GM12878 (cell line): ENCODE measurements around the gene TOMM20. TPM values are rescaled to one million over a fixed set of nuclear protein-coding genes. Genes with fewer than 3 reads are reported as not detected.

Experiments
- ATAC-seq: fragments of 200-7000 bp; cut with Tn5 transposase; 3 replicates; pipeline ENCODE4 v1.9.1; 2020; ENCODE audit warnings: mild to moderate bottlenecking, moderate library complexity
- BruUV-seq: library from RNA; stranded (reverse); fragments of 400-500 nt; replicated peaks from 2 replicates; lab custom pipeline; 2021; lab: Mats Ljungman, UMichigan
- CTCF ChIA-PET: fragments of 300-600 bp; sonication (Branson Sonifier 250); formaldehyde crosslinking; extraction: SDS; loops from one replicate; lab custom pipeline; 2021; ENCODE audit warnings: inconsistent platforms; lab: Yijun Ruan, JAX
- POLR2A ChIA-PET: fragments of 350-600 bp; formaldehyde crosslinking; extraction: SDS; loops from one replicate; lab custom pipeline; 2021; ENCODE audit warnings: inconsistent platforms; lab: Charles Lee
- RAD21 ChIA-PET: fragments of 300-600 bp; sonication (Branson Sonifier 250); formaldehyde crosslinking; loops from one replicate; lab custom pipeline; 2023; ENCODE audit warnings: antibody characterized with exemption; ENCODE audit not compliant: unreplicated experiment; lab: Charles Lee
- SMC1A ChIA-PET: fragments of 300-600 bp; sonication (Branson Sonifier 250); formaldehyde crosslinking; loops from one replicate; lab custom pipeline; 2023; ENCODE audit not compliant: unreplicated experiment, uncharacterized antibody; lab: Charles Lee
- DNase-seq: peaks from one replicate; pipeline ENCODE4 v3.0.0-alpha.2; 2011; ENCODE audit warnings: low read depth, low spot score
- FAIRE-seq: peaks from 3 replicates; lab custom pipeline; 2011; peaks lifted over from hg19 to GRCh38; lab: Jason Lieb, UNC
- H2AFZ ChIP-seq: 2 replicates; pipeline ENCODE4 v1.6.0; 2011; ENCODE audit warnings: low read depth, low read length, control low read depth; ENCODE audit not compliant: control insufficient read depth
- H3K27ac ChIP-seq: 2 replicates; pipeline ENCODE4 v1.5.1; 2011; ENCODE audit warnings: control low read depth; ENCODE audit not compliant: control insufficient read depth, insufficient read depth
- H3K27me3 ChIP-seq, 2 experiments: replicated peaks in 1 of 2; 2 replicates each; pipeline versions ENCODE4 v1.6.0 to v1.6.1; 2011; ENCODE audit warnings: low read length in 1 of 2; ENCODE audit not compliant: control insufficient read depth in 2 of 2, insufficient read depth in 2 of 2
- H3K36me3 ChIP-seq, 2 experiments: 2 replicates each; pipeline ENCODE4 v1.5.1; 2011; ENCODE audit warnings: low read length in 1 of 2; ENCODE audit not compliant: control insufficient read depth in 2 of 2, insufficient read depth in 2 of 2
- H3K4me1 ChIP-seq: 2 replicates; pipeline ENCODE4 v1.6.1; 2011; ENCODE audit warnings: mild to moderate bottlenecking, low read length, moderate library complexity, mixed read lengths; ENCODE audit not compliant: control insufficient read depth, insufficient read depth
- H3K4me2 ChIP-seq: 2 replicates; pipeline ENCODE4 v1.6.0; 2011; ENCODE audit warnings: control low read depth; ENCODE audit not compliant: control insufficient read depth, insufficient read depth
- H3K4me3 ChIP-seq: fragments of 200-600 bp; sonication (generic); 2 replicates; pipeline ENCODE4 v1.5.1; 2016
- H3K79me2 ChIP-seq: 2 replicates; pipeline ENCODE4 v1.6.0; 2011; ENCODE audit warnings: low read length; ENCODE audit not compliant: control insufficient read depth, insufficient read depth
- H3K9ac ChIP-seq: 2 replicates; pipeline ENCODE4 v1.8.0; 2011; ENCODE audit warnings: low read length, control low read depth, mixed read lengths; ENCODE audit not compliant: control insufficient read depth, insufficient read depth
- H3K9me3 ChIP-seq: replicated peaks from 3 replicates; pipeline ENCODE4 v1.5.1; 2011; ENCODE audit warnings: mild to moderate bottlenecking, low read length; ENCODE audit not compliant: control insufficient read depth, insufficient read depth
- H4K20me1 ChIP-seq: 2 replicates; pipeline ENCODE4 v1.6.0; 2011; ENCODE audit not compliant: control insufficient read depth, insufficient read depth
- CBX3 ChIP-seq: fragments of 200-600 bp; sonication (generic); IDR thresholded peaks from 2 replicates; pipeline ENCODE4 v1.6.1; 2016; ENCODE audit warnings: low read depth, borderline replicate concordance
- CBX5 ChIP-seq: sonication (generic); IDR thresholded peaks from 2 replicates; pipeline ENCODE4 v1.6.1; 2016; ENCODE audit warnings: low read depth, moderate library complexity, mild to moderate bottlenecking, inconsistent platforms
- CHD2 ChIP-seq: IDR thresholded peaks from 2 replicates; pipeline ENCODE4 v1.6.1; 2011; ENCODE audit warnings: low read depth, low read length, improper control_type of control experiment, borderline replicate concordance
- FOXM1 ChIP-seq: IDR thresholded peaks from 2 replicates; pipeline ENCODE4 v1.6.1; 2012; ENCODE audit warnings: low read depth, mild to moderate bottlenecking, inconsistent platforms, low read length, moderate library complexity
- IRF4 ChIP-seq: IDR thresholded peaks from 2 replicates; pipeline ENCODE4 v1.6.1; 2011; ENCODE audit warnings: low read depth, low read length
- MEF2B ChIP-seq: fragments of 450-650 bp; IDR thresholded peaks from 2 replicates; pipeline ENCODE4 v1.6.1; 2018; ENCODE audit warnings: mild to moderate bottlenecking, moderate library complexity; ENCODE audit not compliant: partially characterized antibody, poor library complexity, severe bottlenecking
- MLLT1 ChIP-seq: fragments of 450-650 bp; IDR thresholded peaks from 2 replicates; pipeline ENCODE4 v1.6.1; 2016; ENCODE audit warnings: mild to moderate bottlenecking
- SUPT20H ChIP-seq: IDR thresholded peaks from 2 replicates; pipeline ENCODE4 v1.6.1; 2011; ENCODE audit warnings: low read depth, mild to moderate bottlenecking, low read length, moderate library complexity, borderline replicate concordance; ENCODE audit not compliant: control insufficient read depth
- ZNF217 ChIP-seq: fragments of 450-650 bp; IDR thresholded peaks from 2 replicates; pipeline ENCODE4 v1.6.1; 2017; ENCODE audit warnings: antibody characterized with exemption, mild to moderate bottlenecking
- ZNF274 ChIP-seq: IDR thresholded peaks from one replicate; pipeline ENCODE4 v1.8.0; 2011; ENCODE audit not compliant: insufficient read length, insufficient read depth
- WGBS: methylation state at CpG from one replicate; pipeline ENCODE4 v1.1.6; 2016; ENCODE audit warnings: low lambda C conversion rate; ENCODE audit not compliant: insufficient replicate concordance, insufficient coverage; ENCODE audit errors: missing lambda C conversion rate; 5-methylcytosine and 5-hydroxymethylcytosine counted together
- in situ Hi-C: fragments of 300-500 bp; cut with MboI; formaldehyde crosslinking; loops from 9 replicates; pipeline ENCODE4 v1.14.3; 2018; ENCODE audit warnings: mixed read lengths
- intact Hi-C: fragments of 100-400 bp; cut with micrococcal nuclease; formaldehyde crosslinking; loops from one replicate; pipeline ENCODE4 v1.14.2; 2022; ENCODE audit not compliant: unreplicated experiment
- polyA plus RNA-seq, 11 experiments: library from polyadenylated mRNA; depleted of rRNA in 4 of 11; unstranded in 6 of 11; stranded (reverse) in 5 of 11; fragments of >200 nt; fragmentation: Nextera tagmentation in 4 of 11; fragmentation: Illumina TruSeq in 1 of 11; extraction: Ambion mirVana in 4 of 11; extraction: Trizol in 1 of 11; gene quantifications; 1 replicate in 1 of 11; 2 replicates in 10 of 11; pipeline versions ENCODE4 v1.2.1 to v1.2.3, GENCODE V29; 2011 to 2016; ENCODE audit warnings: inconsistent platforms in 2 of 11, missing spikeins in 2 of 11, low read depth in 1 of 11
- total RNA-seq, 4 experiments: library from RNA; depleted of rRNA in 3 of 4; stranded (reverse); fragments of >200 nt in 3 of 4; fragmentation: Illumina TruSeq in 1 of 4; extraction: Trizol in 1 of 4; gene quantifications; 2 replicates each; pipeline versions ENCODE4 v1.2.1 to v1.2.3, GENCODE V29; 2013 to 2021
- TF ChIP-seq, protein P1 (sequence below): IDR thresholded peaks from 2 replicates; pipeline ENCODE4 v1.6.1; 2012; ENCODE audit warnings: low read depth, low read length, improper control_type of control experiment

TOMM20 gene
- total and polyA plus RNA-seq, 10 of the 15 experiments (the other 5 are each of a cell fraction or from before 2014, with no cell fraction given), result 39.8 to 138 (median 70.1) TPM

GRCh38 chr1:235090406-235091069 is 38.1 kb downstream of the TOMM20 start:
- ChIA-PET CTCF (interaction anchor here (0.5 to 2.1 kb wide), 7 partner anchors 14 to 1478 kb away, joined by 3 to 7 read pairs (median 5); no protein-coding TSS in a partner anchor), RAD21 (interaction anchor here (1.0 to 1.6 kb wide), 2 partner anchors 79 to 591 kb away, joined by 3 to 9 read pairs; no protein-coding TSS in a partner anchor), SMC1A (interaction anchor here (0.8 to 0.9 kb wide), 2 partner anchors 15 to 590 kb away, joined by 3 to 4 read pairs; no protein-coding TSS in a partner anchor), POLR2A (interaction anchor here (0.5 to 0.7 kb wide), 2 partner anchors 594 to 619 kb away, joined by 3 to 9 read pairs; no protein-coding TSS in a partner anchor)
- TF ChIP-seq MLLT1, result no peak
- TF ChIP-seq CHD2, result no peak
- TF ChIP-seq IRF4, result no peak
- TF ChIP-seq MEF2B, result no peak
- TF ChIP-seq CBX3, result no peak
- TF ChIP-seq SUPT20H, result no peak
- no peak for TF ChIP-seq FOXM1
- no peak for TF ChIP-seq ZNF274
- TF ChIP-seq, protein P1, sequence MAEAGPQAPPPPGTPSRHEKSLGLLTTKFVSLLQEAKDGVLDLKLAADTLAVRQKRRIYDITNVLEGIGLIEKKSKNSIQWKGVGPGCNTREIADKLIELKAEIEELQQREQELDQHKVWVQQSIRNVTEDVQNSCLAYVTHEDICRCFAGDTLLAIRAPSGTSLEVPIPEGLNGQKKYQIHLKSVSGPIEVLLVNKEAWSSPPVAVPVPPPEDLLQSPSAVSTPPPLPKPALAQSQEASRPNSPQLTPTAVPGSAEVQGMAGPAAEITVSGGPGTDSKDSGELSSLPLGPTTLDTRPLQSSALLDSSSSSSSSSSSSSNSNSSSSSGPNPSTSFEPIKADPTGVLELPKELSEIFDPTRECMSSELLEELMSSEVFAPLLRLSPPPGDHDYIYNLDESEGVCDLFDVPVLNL, result no peak
- no peak for TF ChIP-seq CBX5
- TF ChIP-seq ZNF217, result no peak
- no peak overlapping the region for H3K27ac ChIP-seq
- no peaks in the 10 kb centered on the region for H3K9me3 ChIP-seq
- H3K4me3 ChIP-seq, result no peak overlapping the region
- H3K36me3 ChIP-seq, result no peaks in the 10 kb centered on the region
- no peak overlapping the region for H3K4me2 ChIP-seq
- H3K79me2 ChIP-seq, result no peaks in the 10 kb centered on the region
- ATAC-seq (no peak), FAIRE-seq (no peak), DNase-seq (no peak)
- WGBS, result 79% methylated on average over 20 of the region's 20 CpGs
- H3K27me3 ChIP-seq, result no peaks in the 10 kb centered on the region
- no peaks in the 10 kb centered on the region; the same call in 1 of the 2 replicates for H3K4me1 ChIP-seq
- H2AFZ ChIP-seq, result no peak overlapping the region
- BruUV-seq, result no TSS peak
- in situ Hi-C loops (loop anchor here (10.0 to 25.0 kb wide), 2 partner anchors 694 to 978 kb away; no protein-coding TSS in a partner anchor), intact Hi-C loops (no loop called here)
- no peak overlapping the region for H3K9ac ChIP-seq
- no peaks in the 10 kb centered on the region for H4K20me1 ChIP-seq
